GM12864 (cell line): ENCODE data around the gene UBL3.

Experiments
- DNase-seq: peaks from one replicate; pipeline ENCODE4 v3.0.0-alpha.2; 2011; ENCODE audit warnings: low read depth
- H3K4me3 ChIP-seq: 2 replicates; pipeline ENCODE4 v1.5.1; 2011; ENCODE audit warnings: mild to moderate bottlenecking, low read depth, low read length, control low read depth
- CTCF ChIP-seq: IDR thresholded peaks from 2 replicates; pipeline ENCODE4 v1.5.1; 2011; ENCODE audit warnings: low read depth, mild to moderate bottlenecking, moderate library complexity, low read length, control low read depth, inconsistent platforms; ENCODE audit errors: missing control alignments

The UBL3 gene

GRCh38 chr13:29817604-29818378, 32.6 kb downstream of the UBL3 start:
- DNase-seq: peak; percentile 52

GRCh38 chr13:29816715-29817114, 33.7 kb downstream of the UBL3 start:
- no peak for TF ChIP-seq CTCF
- DNase-seq: no peak

More at GRCh38 chr13:29817604-29818378, 32.6 kb downstream of the UBL3 start:
- TF ChIP-seq CTCF: no peak
- H3K4me3 ChIP-seq: no peak overlapping the region

GRCh38 chr13:29815336-29815735, 35.1 kb downstream of the UBL3 start:
- no peak for TF ChIP-seq CTCF
- DNase-seq: no peak

More at GRCh38 chr13:29816715-29817114, 33.7 kb downstream of the UBL3 start:
- no peak overlapping the region for H3K4me3 ChIP-seq

GRCh38 chr13:29810898-29811297, 39.5 kb downstream of the UBL3 start:
- no peak overlapping the region for H3K4me3 ChIP-seq
- no peak for DNase-seq
- TF ChIP-seq CTCF: no peak

More at GRCh38 chr13:29815336-29815735, 35.1 kb downstream of the UBL3 start:
- no peak overlapping the region for H3K4me3 ChIP-seq

GRCh38 chr13:29810145-29810742, 40.2 kb downstream of the UBL3 start:
- no peak for TF ChIP-seq CTCF
- DNase-seq: no peak
- H3K4me3 ChIP-seq: no peak overlapping the region

GRCh38 chr13:29808264-29808663, 42.2 kb downstream of the UBL3 start:
- no peak for TF ChIP-seq CTCF
- H3K4me3 ChIP-seq: no peak overlapping the region

More at GRCh38 chr13:29808264-29808663, 42.2 kb downstream of the UBL3 start:
- no peak for DNase-seq
